Vagina (tissue), 2 donors: Measurements from ENCODE around the gene MORF4L2. TPM values are rescaled to one million over a fixed set of nuclear protein-coding genes. Genes with fewer than 3 reads are reported as not detected.

ENCODE experiments used
- DNase-seq, 2 donors: peaks; one replicate each; pipeline ENCODE4 v3.0.0-alpha.2; 2017; ENCODE audit errors: extremely low spot score in 2 of 2
- H3K27ac ChIP-seq: fragments of 200-600 bp; sonication (generic); one replicate; pipeline ENCODE4 v1.5.1; 2019
- H3K27me3 ChIP-seq: fragments of 200-600 bp; sonication (generic); one replicate; pipeline ENCODE4 v1.5.1; 2019
- H3K36me3 ChIP-seq, 2 donors: fragments of 200-600 bp; sonication (generic); one replicate each; pipeline ENCODE4 v1.5.1; 2017 to 2019
- H3K4me1 ChIP-seq: fragments of 200-600 bp; sonication (generic); one replicate; pipeline ENCODE4 v1.5.1; 2019
- H3K4me3 ChIP-seq, 2 donors: fragments of 200-600 bp; sonication (generic); 1 replicate in 1 of 2; 2 replicates in 1 of 2; pipeline ENCODE4 v1.5.1; 2016 to 2019
- H3K9me3 ChIP-seq: fragments of 200-600 bp; sonication (generic); one replicate; pipeline ENCODE4 v1.5.1; 2019
- POLR2A ChIP-seq, 2 donors: fragments of 450-650 bp; IDR thresholded peaks; one replicate each; pipeline ENCODE4 v1.6.1; 2017; ENCODE audit warnings: antibody characterized with exemption in 2 of 2, mild to moderate bottlenecking in 2 of 2, moderate library complexity in 2 of 2
- POLR2AphosphoS5 ChIP-seq, 2 donors: sonication (generic); formaldehyde crosslinking; IDR thresholded peaks; one replicate each; pipeline ENCODE4 v1.9.0; 2017; ENCODE audit warnings: antibody characterized with exemption in 2 of 2, mild to moderate bottlenecking in 2 of 2, low read depth in 1 of 2; ENCODE audit not compliant: insufficient read depth in 1 of 2
- intact Hi-C: fragments of 100-400 bp; cut with DNase I; formaldehyde crosslinking; loops from one replicate; pipeline ENCODE4 v1.15.1; 2023
- total RNA-seq: library from RNA; depleted of rRNA; stranded (reverse); fragments of >200 nt; gene quantifications from one replicate; pipeline ENCODE4 v1.2.3, GENCODE V29; 2016
- TF ChIP-seq, protein P1 (sequence below), 3 experiments: fragments of 450-650 bp in 2 of 3; fragments of 200-600 bp in 1 of 3; sonication (generic) in 1 of 3; IDR thresholded peaks; one replicate each; pipeline ENCODE4 v1.5.1; 2017 to 2019; ENCODE audit warnings: antibody characterized with exemption in 3 of 3, mild to moderate bottlenecking in 2 of 3, moderate library complexity in 2 of 3

The MORF4L2 gene
- total RNA-seq, 1 donor from 2014 or later, result 170 TPM

DNA sequence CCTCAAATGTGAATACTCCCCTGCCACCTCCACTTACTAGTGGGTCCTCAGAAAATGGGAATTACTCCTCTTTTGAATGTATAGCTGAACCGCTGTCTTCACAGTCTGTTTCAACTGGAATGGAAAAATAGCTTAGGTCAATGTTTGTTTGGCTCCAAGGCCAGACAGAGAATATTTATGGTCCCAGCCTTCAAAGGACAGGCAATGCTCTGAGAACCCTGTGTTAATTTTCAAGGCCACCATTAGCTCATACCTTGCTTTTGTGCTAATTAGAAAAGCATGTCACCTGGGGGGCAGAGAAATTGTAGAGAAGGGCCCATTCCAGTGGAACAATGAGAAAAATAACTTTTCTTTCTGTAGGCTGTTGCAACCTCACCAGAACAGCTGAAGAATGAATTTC lies 4.6 kb upstream of the MORF4L2 start:
- H3K36me3 ChIP-seq, result no peaks in the 10 kb centered on the region
- intact Hi-C loops, result no loop called here
- no peak for DNase-seq
- no peak overlapping the region for H3K4me3 ChIP-seq
- no peak overlapping the region for H3K27ac ChIP-seq
- no peaks in the 10 kb centered on the region for H3K9me3 ChIP-seq
- H3K4me1 ChIP-seq, result no peaks in the 10 kb centered on the region
- TF ChIP-seq POLR2AphosphoS5 (IDR thresholded peaks at IDR 0.05; ENCODE audit: insufficient read depth in 1 of 2, low read depth in 1 of 2), result no peak
- no peak for TF ChIP-seq POLR2A (IDR thresholded peaks at IDR 0.05)
- TF ChIP-seq, protein P1, sequence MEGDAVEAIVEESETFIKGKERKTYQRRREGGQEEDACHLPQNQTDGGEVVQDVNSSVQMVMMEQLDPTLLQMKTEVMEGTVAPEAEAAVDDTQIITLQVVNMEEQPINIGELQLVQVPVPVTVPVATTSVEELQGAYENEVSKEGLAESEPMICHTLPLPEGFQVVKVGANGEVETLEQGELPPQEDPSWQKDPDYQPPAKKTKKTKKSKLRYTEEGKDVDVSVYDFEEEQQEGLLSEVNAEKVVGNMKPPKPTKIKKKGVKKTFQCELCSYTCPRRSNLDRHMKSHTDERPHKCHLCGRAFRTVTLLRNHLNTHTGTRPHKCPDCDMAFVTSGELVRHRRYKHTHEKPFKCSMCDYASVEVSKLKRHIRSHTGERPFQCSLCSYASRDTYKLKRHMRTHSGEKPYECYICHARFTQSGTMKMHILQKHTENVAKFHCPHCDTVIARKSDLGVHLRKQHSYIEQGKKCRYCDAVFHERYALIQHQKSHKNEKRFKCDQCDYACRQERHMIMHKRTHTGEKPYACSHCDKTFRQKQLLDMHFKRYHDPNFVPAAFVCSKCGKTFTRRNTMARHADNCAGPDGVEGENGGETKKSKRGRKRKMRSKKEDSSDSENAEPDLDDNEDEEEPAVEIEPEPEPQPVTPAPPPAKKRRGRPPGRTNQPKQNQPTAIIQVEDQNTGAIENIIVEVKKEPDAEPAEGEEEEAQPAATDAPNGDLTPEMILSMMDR (IDR thresholded peaks at IDR 0.05), result no peak
- H3K27me3 ChIP-seq, result no peaks in the 10 kb centered on the region

DNA sequence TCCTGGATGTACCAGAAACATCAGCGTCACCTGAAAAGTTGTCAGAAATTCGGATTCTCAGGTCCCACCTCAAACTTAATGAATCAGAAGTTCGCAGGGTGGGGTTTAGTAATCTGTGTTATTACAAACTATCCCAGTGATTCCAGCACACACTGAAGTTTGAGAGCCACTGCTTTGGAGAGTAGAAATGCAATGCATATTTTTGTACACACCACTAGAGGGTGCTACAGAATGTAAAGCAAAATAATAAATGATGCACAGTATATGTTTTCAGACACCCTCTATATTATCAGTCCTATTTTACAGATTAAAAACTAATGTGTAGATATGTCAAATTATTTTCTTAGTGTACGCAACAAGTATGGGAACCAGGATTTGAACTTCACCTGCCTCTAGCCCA lies 2.4 kb upstream of the MORF4L2 start:
- H3K36me3 ChIP-seq, result no peaks in the 10 kb centered on the region
- H3K27ac ChIP-seq, result peak overlapping the region; percentile 95
- intact Hi-C loops, result loop anchor here (5.0 kb wide), 1 partner anchor 152 kb away; no protein-coding TSS in a partner anchor
- no peaks in the 10 kb centered on the region for H3K9me3 ChIP-seq
- no peaks in the 10 kb centered on the region for H3K4me1 ChIP-seq
- H3K4me3 ChIP-seq, result no peak overlapping the region
- no peak for TF ChIP-seq POLR2A (IDR thresholded peaks at IDR 0.05)
- TF ChIP-seq, protein P1 (IDR thresholded peaks at IDR 0.05), result peak in 2 of 3 experiments; percentile 54 to 61
- no peaks in the 10 kb centered on the region for H3K27me3 ChIP-seq
- DNase-seq, result no peak

DNA sequence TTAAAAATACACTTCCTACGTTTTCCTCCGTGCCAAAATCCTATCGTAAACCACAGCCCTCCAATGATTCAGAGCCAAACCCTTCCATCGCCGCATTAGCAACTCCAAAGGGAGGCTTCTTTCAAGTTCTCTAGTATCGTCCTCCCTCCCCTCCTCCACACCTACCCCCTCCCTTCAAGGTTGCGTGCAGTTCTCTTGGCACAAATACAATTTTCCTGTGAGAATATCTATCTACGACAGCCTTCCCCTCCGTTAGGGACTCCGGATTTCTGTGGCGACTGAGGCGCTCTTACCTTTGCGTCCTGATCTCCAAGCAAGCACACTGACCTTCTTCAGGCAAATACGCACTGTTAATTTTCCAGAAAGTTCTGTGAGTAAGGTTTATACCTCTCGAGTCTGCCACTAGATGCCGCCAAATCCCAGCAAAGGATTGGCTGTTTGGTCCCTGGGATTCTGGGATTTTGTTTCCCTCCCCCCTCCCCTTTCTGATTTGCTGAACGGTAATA lies 1.2 kb upstream of the MORF4L2 start:
- no peak for DNase-seq
- Histone ChIP-seq H3K4me1 (no peaks in the 10 kb centered on the region), H3K36me3 (no peaks in the 10 kb centered on the region), H3K27ac (peak overlapping the region; percentile 95), H3K4me3 (peak overlapping the region; percentile 42 to 50), H3K9me3 (no peaks in the 10 kb centered on the region), H3K27me3 (no peaks in the 10 kb centered on the region)
- TF ChIP-seq POLR2A (IDR thresholded peaks at IDR 0.05), result no peak
- TF ChIP-seq, protein P1 (IDR thresholded peaks at IDR 0.05), result peak in 2 of 3 experiments; percentile 23 to 67
- intact Hi-C loops, result loop anchor here (5.0 kb wide), 1 partner anchor 150 kb away; no protein-coding TSS in a partner anchor

DNA sequence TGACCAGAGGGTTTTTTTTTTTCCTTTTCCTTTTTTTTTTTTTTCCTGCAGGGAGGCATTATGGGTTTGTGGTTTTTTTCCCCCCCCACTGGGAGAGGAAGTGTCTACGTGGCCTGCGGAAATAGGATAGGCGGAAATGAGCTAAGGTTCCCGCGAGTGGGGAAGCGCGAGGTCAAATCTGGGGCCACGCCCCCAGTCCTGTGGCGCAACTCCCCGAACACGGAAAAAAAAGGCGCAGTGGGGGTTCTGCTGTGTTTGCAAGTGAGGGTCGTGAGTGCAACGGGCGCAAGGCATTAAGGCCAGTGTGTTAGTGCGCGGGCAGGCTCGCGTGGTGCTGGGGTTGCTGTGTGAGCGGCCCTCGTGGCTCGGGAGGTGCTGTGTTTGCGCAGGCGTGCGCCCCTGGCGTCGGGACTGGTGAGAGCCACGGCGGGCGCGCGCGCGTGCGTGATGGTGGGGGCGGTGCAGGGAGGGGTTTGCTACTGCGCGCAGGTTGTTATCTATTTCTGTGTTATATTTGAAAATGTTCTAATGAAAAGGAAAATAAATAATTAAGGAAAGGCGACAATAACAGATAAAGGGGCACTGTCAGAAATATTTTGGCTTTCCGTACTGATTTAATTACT lies 685 bp upstream of the MORF4L2 start:
- intact Hi-C loops, result loop anchor here (5.0 kb wide), 1 partner anchor 150 kb away; no protein-coding TSS in a partner anchor
- no peaks in the 10 kb centered on the region for H3K36me3 ChIP-seq
- TF ChIP-seq, protein P1 (IDR thresholded peaks at IDR 0.05), result peak in 1 of 3 experiments; percentile 43
- peak in 1 of 2 donors; percentile 87 for TF ChIP-seq POLR2AphosphoS5 (IDR thresholded peaks at IDR 0.05; ENCODE audit: insufficient read depth in 1 of 2, low read depth in 1 of 2)
- peak in 1 of 2 donors; percentile 23 for TF ChIP-seq POLR2A (IDR thresholded peaks at IDR 0.05)
- H3K27ac ChIP-seq, result peak overlapping the region; percentile 95
- H3K9me3 ChIP-seq, result no peaks in the 10 kb centered on the region
- peak overlapping the region; percentile 42 to 50 for H3K4me3 ChIP-seq
- H3K27me3 ChIP-seq, result no peaks in the 10 kb centered on the region
- peak in 1 of 2 donors; percentile 94 for DNase-seq
- no peaks in the 10 kb centered on the region for H3K4me1 ChIP-seq

DNA sequence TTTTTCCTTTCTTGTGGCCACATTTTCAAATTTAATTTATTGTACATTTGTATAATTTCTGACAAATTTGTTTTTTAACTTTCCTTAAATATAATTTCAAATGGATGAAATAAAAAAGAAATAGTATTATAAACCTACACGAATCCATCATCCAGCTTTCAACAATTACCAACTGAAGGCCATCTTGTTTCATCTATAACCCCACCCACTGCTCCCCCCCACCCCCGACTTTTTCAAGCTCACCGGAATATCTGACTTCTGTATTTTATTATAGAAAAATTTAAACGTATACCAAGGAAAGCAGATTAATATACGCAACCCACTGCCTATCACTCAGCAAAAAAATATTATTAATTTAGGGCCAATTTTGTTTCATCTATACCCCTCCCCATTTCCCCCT lies 1.1 kb downstream of the MORF4L2 start:
- H3K27me3 ChIP-seq, result no peaks in the 10 kb centered on the region
- peak overlapping the region; percentile 46 to 59 for H3K4me3 ChIP-seq
- H3K9me3 ChIP-seq, result no peaks in the 10 kb centered on the region
- peak overlapping the region; percentile 95 for H3K27ac ChIP-seq
- DNase-seq, result no peak
- no peaks in the 10 kb centered on the region for H3K36me3 ChIP-seq
- no peaks in the 10 kb centered on the region for H3K4me1 ChIP-seq
- intact Hi-C loops, result loop anchor here (5.0 kb wide), 1 partner anchor 148 kb away; no protein-coding TSS in a partner anchor
- TF ChIP-seq POLR2AphosphoS5 (IDR thresholded peaks at IDR 0.05; ENCODE audit: insufficient read depth in 1 of 2, low read depth in 1 of 2), result no peak
- TF ChIP-seq, protein P1 (IDR thresholded peaks at IDR 0.05), result no peak
- no peak for TF ChIP-seq POLR2A (IDR thresholded peaks at IDR 0.05)
